ENCODE measurements around the gene ZNF536.

GRCh38 chr19:30584090-30584489 lies 211.9 kb downstream of the ZNF536 start:
- no peak for TF ChIP-seq GATA2 (IDR thresholded peaks at IDR 0.05; ENCODE audit: low read depth, low read length)
- no peak for TF ChIP-seq GATA3 (IDR thresholded peaks at IDR 0.05; ENCODE audit: low read depth, low read length)

Data from SH-SY5Y (cell line).